Epithelial cell of esophagus (primary cell): ENCODE results near the gene NTRK2.

Experiments used
- DNase-seq: peaks from one replicate; pipeline ENCODE4 v3.0.0; 2010; ENCODE audit warnings: low read depth
- H3K4me3 ChIP-seq: 2 replicates; pipeline ENCODE4 v1.5.1; 2011; ENCODE audit warnings: mild to moderate bottlenecking, low read length, control low read depth
- CTCF ChIP-seq: IDR thresholded peaks from 2 replicates; pipeline ENCODE4 v1.5.1; 2011; ENCODE audit warnings: low read depth, mild to moderate bottlenecking, low read length, control low read depth, inconsistent platforms; ENCODE audit not compliant: insufficient read depth; ENCODE audit errors: missing control alignments

Gene NTRK2

GRCh38 chr9:84722388-84722989 lies 53.0 kb downstream of the NTRK2 start:
- H3K4me3 ChIP-seq, result no peak overlapping the region
- TF ChIP-seq CTCF, result no peak
- no peak for DNase-seq

GRCh38 chr9:84723426-84723825 lies 53.9 kb downstream of the NTRK2 start:
- DNase-seq, result no peak
- TF ChIP-seq CTCF, result no peak
- no peak overlapping the region for H3K4me3 ChIP-seq

GRCh38 chr9:84731696-84732095 lies 62.2 kb downstream of the NTRK2 start:
- no peak for DNase-seq
- H3K4me3 ChIP-seq, result no peak overlapping the region
- TF ChIP-seq CTCF, result no peak

GRCh38 chr9:84736081-84736480 lies 66.6 kb downstream of the NTRK2 start:
- DNase-seq, result no peak
- H3K4me3 ChIP-seq, result no peak overlapping the region
- no peak for TF ChIP-seq CTCF

GRCh38 chr9:84736536-84736935 lies 67.0 kb downstream of the NTRK2 start:
- H3K4me3 ChIP-seq, result no peak overlapping the region
- TF ChIP-seq CTCF, result no peak
- DNase-seq, result no peak

GRCh38 chr9:84738353-84738752 lies 68.8 kb downstream of the NTRK2 start:
- no peak for TF ChIP-seq CTCF
- no peak overlapping the region for H3K4me3 ChIP-seq
- no peak for DNase-seq

GRCh38 chr9:84742261-84742660 lies 72.7 kb downstream of the NTRK2 start:
- no peak for TF ChIP-seq CTCF
- H3K4me3 ChIP-seq, result no peak overlapping the region
- DNase-seq, result no peak
